ENCODE measurements around the gene SENP1.
"Not testable (repeated sequence)": the region's sequence is repeated elsewhere in the genome, so short reads cannot be mapped to it uniquely, and the experiment has no call there.

Gene SENP1

GRCh38 chr12:48115957-48116356 lies 10.1 kb upstream of the SENP1 start:
- DNase-seq (ENCODE audit: low read depth in 1 of 2, low spot score in 1 of 2), result no peak

GRCh38 chr12:48111312-48111693 lies 5.4 kb upstream of the SENP1 start:
- not testable (repeated sequence) for DNase-seq (ENCODE audit: low read depth in 1 of 2, low spot score in 1 of 2)

DNA sequence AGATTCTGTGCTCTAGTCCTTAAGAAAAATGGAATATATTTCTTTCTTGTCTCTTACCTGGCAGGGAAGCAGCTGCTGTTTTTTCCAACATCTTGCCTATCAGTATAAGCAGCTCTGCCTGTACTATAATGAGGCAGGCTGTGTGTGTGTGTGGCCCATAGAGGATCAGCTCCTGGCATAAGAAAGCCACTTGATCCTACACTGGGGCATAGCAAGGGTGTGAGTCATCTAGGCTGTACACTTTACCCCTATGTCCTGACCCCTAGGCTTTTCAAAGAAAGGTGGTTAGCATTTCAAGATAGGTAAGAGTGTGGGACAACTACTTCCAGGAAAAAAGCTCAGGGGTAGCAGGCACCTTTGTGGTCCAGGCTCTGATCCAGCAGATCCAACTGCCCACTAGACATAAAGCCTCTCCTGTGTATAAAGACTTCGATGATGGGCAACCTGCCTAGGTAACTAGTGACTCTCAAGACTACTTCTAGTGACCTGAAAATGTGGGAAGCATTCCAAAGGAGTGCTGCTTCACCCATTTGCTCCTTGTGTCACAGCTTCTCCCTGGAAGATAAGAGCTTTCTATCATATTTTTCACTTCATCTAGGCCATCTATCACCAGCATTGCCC lies 4.9 kb upstream of the SENP1 start:
- no peak for DNase-seq (ENCODE audit: low read depth in 1 of 2, low spot score in 1 of 2)

- DNase-seq (ENCODE audit: low read depth in 1 of 2, low spot score in 1 of 2), result no peak
Measured at GRCh38 chr12:48109424-48109823, 3.5 kb upstream of the SENP1 start.

- DNase-seq (ENCODE audit: low read depth in 1 of 2, low spot score in 1 of 2), result no peak
Measured at GRCh38 chr12:48106681-48107613, 1.1 kb upstream of the SENP1 start.

DNA sequence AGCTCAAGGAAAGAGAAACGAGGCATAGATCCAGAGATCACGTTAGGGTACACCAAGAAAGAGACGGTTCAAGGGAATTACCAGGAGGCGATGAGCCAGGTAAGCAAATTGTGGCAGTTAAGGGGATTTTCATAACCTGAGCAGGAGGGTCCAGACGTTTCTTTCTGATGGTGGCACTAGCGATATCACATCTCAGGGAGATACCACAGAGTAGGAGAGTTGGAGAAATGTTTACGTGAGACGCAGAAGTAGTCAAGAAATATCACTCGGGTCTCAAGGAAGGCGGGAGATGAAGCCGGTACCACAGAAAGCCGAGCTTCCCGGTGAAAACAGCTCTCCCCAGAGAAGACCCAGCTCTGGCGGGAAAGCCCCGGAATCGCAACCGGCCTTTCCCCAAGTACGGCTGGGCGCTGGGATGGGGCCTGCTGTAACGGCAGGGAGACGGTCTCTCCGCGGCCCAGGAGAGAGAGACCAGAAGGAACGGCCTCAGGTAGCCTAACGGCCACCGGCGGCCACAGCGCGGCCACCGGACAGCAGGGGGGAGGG lies 485 bp downstream of the SENP1 start:
- DNase-seq (ENCODE audit: low read depth in 1 of 2, low spot score in 1 of 2), result peak; percentile 27 to 29

GRCh38 chr12:48104531-48104930 lies 1.3 kb downstream of the SENP1 start:
- no peak for DNase-seq (ENCODE audit: low read depth in 1 of 2, low spot score in 1 of 2)

DNA sequence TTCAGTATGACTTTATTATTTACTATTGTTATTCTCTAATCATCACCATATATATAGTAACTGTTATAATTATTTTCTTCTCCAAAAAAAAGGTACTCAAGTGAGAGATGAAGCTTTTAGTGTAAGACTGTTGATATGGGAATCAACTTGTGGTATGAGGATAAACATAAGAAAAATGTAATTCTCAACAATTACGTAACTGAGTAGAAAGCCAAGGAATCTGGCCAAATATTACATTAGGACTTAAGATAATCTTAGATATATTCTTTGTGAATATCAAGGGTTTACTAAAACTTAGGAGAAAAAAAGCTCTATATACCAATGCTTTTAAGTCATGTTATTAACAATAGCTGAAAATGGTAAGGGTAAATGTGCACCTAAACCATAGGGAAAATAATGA lies 13.3 kb downstream of the SENP1 start:
- DNase-seq (ENCODE audit: low read depth in 1 of 2, low spot score in 1 of 2), result no peak

DNA sequence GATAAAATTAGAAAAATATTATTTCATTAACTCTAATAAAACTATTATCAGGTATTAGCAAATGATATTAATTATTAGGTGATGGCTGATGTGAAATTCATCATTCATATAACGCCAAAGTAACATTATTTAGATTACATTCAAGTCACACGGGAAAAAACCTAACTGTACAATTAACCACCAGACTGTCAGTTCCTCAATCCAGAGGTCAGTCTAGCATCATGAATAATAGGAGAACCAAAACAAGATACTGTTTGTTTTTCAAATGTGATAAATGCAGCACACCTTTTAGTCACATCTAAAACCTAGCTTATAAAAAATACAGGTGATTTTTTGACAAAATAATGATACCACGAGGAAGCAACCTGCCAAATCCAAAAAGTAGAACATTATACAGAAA lies 19.6 kb downstream of the SENP1 start:
- no peak for DNase-seq (ENCODE audit: low read depth in 1 of 2, low spot score in 1 of 2)

DNA sequence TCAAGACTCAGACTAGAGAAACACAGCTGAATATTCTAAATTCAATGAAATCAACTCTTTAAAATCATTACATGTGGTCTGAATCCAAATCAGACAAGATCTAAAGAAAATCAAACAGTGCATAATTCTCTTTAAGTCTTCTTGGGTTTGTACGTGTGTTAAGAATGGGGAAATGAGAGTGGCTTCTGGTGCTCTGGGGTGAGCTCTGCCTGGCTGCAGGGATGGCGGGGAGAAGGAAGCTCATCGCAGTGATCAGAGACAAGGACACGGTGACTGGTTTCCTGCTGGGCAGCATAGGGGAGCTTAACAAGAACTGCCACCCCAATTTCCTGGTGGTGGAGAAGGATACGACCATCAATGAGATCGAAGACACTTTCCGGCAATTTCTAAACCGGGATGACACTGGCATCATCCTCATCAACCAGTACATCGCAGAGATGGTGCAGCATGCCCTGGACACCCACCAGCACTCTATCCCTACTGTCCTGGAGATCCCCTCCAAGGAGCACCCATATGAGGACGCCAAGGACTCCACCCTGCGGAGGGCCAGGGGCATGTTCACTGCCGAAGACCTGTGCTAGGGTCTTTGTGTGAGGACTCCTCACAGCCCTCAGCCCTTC lies 20.9 kb downstream of the SENP1 start:
- no peak for DNase-seq (ENCODE audit: low read depth in 1 of 2, low spot score in 1 of 2)

- DNase-seq (ENCODE audit: low read depth in 1 of 2, low spot score in 1 of 2), result no peak
Measured at GRCh38 chr12:48084066-48084465, 21.8 kb downstream of the SENP1 start.

- no peak for DNase-seq (ENCODE audit: low read depth in 1 of 2, low spot score in 1 of 2)
Measured at GRCh38 chr12:48080821-48081220, 25.1 kb downstream of the SENP1 start.

- DNase-seq (ENCODE audit: low read depth in 1 of 2, low spot score in 1 of 2), result no peak
Measured at GRCh38 chr12:48080285-48080684, 25.6 kb downstream of the SENP1 start.

- no peak for DNase-seq (ENCODE audit: low read depth in 1 of 2, low spot score in 1 of 2)
Measured at GRCh38 chr12:48078901-48079300, 27.0 kb downstream of the SENP1 start.

GRCh38 chr12:48077111-48077510 lies 28.8 kb downstream of the SENP1 start:
- no peak for DNase-seq (ENCODE audit: low read depth in 1 of 2, low spot score in 1 of 2)

GRCh38 chr12:48075832-48076231 lies 30.0 kb downstream of the SENP1 start:
- DNase-seq (ENCODE audit: low read depth in 1 of 2, low spot score in 1 of 2), result no peak

GRCh38 chr12:48074266-48074665 lies 31.6 kb downstream of the SENP1 start:
- DNase-seq (ENCODE audit: low read depth in 1 of 2, low spot score in 1 of 2), result no peak

GRCh38 chr12:48072266-48072665 lies 33.6 kb downstream of the SENP1 start:
- no peak for DNase-seq (ENCODE audit: low read depth in 1 of 2, low spot score in 1 of 2)

DNA sequence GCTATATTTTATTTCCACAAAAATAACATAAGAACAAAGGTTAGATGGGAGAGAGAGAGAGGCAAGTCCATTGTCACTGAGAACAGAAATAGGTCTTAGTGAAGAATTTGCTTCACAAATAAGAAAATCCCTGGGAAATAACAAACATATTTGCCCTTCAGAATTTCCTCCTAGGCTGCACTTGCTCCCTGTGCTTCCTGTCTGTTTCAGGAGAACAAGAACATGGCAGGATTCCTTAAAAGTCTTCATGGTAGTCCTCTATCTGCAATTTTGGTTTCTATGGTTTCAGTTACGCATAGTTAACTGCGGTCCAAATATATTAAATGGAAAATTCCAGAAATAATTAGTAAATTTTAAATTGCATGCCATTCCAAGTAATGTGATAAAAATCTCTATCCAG lies 34.1 kb downstream of the SENP1 start:
- DNase-seq (ENCODE audit: low read depth in 1 of 2, low spot score in 1 of 2), result no peak

GRCh38 chr12:48070731-48071130 lies 35.1 kb downstream of the SENP1 start:
- no peak for DNase-seq (ENCODE audit: low read depth in 1 of 2, low spot score in 1 of 2)

- no peak for DNase-seq (ENCODE audit: low read depth in 1 of 2, low spot score in 1 of 2)
Measured at GRCh38 chr12:48070033-48070432, 35.8 kb downstream of the SENP1 start.

DNA sequence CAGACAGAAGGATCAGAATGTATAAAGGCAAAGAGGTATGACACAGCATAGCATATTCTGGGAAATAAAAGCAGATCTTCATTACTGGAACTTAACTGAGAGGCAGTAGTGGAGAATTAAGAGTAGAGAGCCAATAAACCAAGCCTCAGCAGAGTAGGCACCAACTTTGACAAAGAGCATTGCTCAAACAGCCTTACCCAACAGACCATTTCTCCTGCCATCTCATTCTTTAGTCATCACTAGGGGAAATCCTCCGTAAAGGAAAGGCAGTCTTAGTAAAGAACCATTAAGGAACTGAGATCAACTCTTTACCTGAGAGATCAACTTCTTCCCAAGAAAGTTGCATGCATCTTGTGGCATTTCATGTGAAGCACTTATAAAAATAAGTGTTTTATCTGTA lies 36.6 kb downstream of the SENP1 start:
- DNase-seq (ENCODE audit: low read depth in 1 of 2, low spot score in 1 of 2), result no peak
